Cardiac muscle cell (in vitro differentiated cells and primary cell): Measurements from ENCODE around the gene AEN. TPM values are rescaled to one million over a fixed set of nuclear protein-coding genes. Genes with fewer than 3 reads are reported as not detected.

Experiments used
- DNase-seq, 2 donors: peaks; one replicate each; pipeline versions ENCODE4 v3.0.0 to v3.0.0-alpha.2; 2010 to 2017; ENCODE audit warnings: low read depth in 1 of 2, low spot score in 1 of 2
- H3K27ac ChIP-seq: fragments of 200-600 bp; sonication (generic); 2 replicates; pipeline ENCODE4 v1.5.1; 2016
- H3K27me3 ChIP-seq: fragments of 200-600 bp; sonication (generic); 2 replicates; pipeline ENCODE4 v1.6.0; 2016; ENCODE audit warnings: control low read depth
- H3K36me3 ChIP-seq: fragments of 200-600 bp; sonication (generic); 2 replicates; pipeline ENCODE4 v1.5.1; 2016; ENCODE audit warnings: control low read depth
- H3K4me1 ChIP-seq: fragments of 200-600 bp; sonication (generic); 2 replicates; pipeline ENCODE4 v1.8.1; 2017; ENCODE audit warnings: low read depth, mild to moderate bottlenecking, mixed run types
- H3K4me3 ChIP-seq: fragments of 200-600 bp; sonication (generic); 2 replicates; pipeline ENCODE4 v1.5.1; 2016; ENCODE audit warnings: mild to moderate bottlenecking
- H3K9me3 ChIP-seq: fragments of 200-600 bp; sonication (generic); 2 replicates; pipeline ENCODE4 v1.5.1; 2017; ENCODE audit warnings: low read depth, mild to moderate bottlenecking, control low read depth
- polyA plus RNA-seq: library from polyadenylated mRNA; unstranded; fragments of >200 nt; fragmentation: Nextera tagmentation; extraction: Ambion mirVana; gene quantifications from 2 replicates; pipeline ENCODE4 v1.2.1, GENCODE V29; 2016
- total RNA-seq: library from RNA; depleted of rRNA; stranded (reverse); fragments of >200 nt; gene quantifications from 2 replicates; pipeline ENCODE4 v1.2.3, GENCODE V29; 2016
- TF ChIP-seq, protein P1 (sequence below): IDR thresholded peaks from 2 replicates; pipeline ENCODE4 v1.5.1; 2012; ENCODE audit warnings: low read depth, mild to moderate bottlenecking, low read length

The AEN gene
- total and polyA plus RNA-seq, 2 experiments from 2014 or later, result 20.9 to 53.6 TPM

DNA sequence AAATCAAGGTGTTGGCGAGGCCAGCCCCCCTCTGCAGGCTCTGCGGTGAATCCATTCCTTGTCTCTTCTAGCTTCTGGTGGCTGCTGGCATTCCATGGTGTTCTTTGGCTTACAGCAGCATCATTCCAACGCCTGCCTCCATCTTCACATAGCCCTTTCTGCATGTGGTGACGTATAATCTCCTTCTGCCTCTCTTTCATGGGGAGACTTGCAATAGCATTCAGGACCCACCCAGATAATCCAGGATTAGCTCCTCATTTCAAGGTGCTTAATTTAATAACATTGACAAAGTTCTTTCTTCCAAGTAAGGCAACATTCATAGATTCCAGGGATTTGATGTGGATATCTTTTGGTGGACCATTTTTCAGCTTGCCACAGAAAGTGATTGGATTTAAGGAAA is 53.5 kb downstream of the AEN start:
- no peak for DNase-seq
- peaks cover 10% of the 10 kb centered on the region for H3K27me3 ChIP-seq
- H3K9me3 ChIP-seq, result no peaks in the 10 kb centered on the region
- H3K27ac ChIP-seq, result no peak overlapping the region
- H3K4me1 ChIP-seq, result no peaks in the 10 kb centered on the region
- TF ChIP-seq, protein P1, sequence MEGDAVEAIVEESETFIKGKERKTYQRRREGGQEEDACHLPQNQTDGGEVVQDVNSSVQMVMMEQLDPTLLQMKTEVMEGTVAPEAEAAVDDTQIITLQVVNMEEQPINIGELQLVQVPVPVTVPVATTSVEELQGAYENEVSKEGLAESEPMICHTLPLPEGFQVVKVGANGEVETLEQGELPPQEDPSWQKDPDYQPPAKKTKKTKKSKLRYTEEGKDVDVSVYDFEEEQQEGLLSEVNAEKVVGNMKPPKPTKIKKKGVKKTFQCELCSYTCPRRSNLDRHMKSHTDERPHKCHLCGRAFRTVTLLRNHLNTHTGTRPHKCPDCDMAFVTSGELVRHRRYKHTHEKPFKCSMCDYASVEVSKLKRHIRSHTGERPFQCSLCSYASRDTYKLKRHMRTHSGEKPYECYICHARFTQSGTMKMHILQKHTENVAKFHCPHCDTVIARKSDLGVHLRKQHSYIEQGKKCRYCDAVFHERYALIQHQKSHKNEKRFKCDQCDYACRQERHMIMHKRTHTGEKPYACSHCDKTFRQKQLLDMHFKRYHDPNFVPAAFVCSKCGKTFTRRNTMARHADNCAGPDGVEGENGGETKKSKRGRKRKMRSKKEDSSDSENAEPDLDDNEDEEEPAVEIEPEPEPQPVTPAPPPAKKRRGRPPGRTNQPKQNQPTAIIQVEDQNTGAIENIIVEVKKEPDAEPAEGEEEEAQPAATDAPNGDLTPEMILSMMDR, result no peak
- H3K36me3 ChIP-seq, result no peaks in the 10 kb centered on the region
- H3K4me3 ChIP-seq, result no peak overlapping the region

DNA sequence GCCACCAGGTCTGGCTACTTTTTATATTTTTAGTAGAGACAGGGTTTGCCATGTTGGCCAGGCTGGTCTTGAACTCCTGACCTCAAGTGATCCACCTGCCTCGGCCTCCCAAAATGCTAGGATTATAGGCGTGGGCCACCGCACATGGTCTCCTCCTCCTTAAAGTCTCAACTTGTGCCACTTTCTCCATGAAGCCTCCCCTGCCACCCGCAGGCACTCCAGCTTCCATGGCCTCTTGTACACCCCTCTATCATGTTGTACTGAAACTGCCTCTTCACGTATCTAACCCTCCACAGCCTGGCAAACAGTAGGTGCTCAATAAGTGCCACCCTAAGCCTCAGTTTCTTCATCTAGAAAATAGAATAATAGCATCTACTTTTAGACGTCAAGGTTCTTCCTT is 57.6 kb downstream of the AEN start:
- DNase-seq, result no peak
- Histone ChIP-seq H3K27ac (no peak overlapping the region), H3K27me3 (peaks cover 10% of the 10 kb centered on the region), H3K9me3 (no peaks in the 10 kb centered on the region), H3K4me1 (no peaks in the 10 kb centered on the region), H3K36me3 (no peaks in the 10 kb centered on the region), H3K4me3 (no peak overlapping the region)
- TF ChIP-seq, protein P1, result no peak

DNA sequence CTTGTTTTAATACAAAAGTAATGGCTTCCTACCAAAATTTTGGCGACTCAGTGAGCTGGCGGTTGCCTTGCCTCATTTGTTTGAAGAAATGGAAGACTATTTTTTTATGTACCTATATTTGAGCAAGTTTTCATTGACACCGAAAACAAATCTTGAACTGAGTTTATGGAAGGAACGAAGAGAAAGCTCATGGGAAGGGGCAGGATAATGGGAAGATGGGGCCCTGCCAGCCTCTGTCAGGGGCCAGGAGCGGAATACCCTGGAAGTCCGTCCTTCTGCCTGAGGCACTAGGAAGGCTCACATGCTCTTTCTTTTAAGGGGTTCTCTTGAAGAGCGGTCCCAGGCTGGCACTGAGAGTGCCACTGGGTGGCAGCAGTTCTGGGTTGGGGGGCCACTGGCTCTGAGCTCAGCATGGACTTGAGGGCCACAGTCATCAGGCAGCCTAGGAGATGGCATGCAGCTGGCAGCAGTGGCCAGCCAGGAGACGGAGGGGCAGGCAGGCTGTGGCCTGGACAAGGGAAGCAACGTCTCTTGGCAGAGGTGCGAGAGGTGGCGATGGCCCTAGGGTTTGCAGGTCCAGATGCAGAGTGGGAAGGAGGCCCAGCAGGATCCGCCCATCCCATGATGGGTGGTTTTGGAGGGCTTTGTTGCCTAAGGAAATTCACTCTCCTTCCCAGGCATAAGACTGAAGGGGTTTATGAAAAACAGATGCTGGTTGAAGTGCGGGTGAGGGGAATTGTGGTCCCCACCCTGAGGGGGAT is 59.3 kb downstream of the AEN start:
- Histone ChIP-seq H3K27me3 (peaks cover 7% of the 10 kb centered on the region), H3K36me3 (no peaks in the 10 kb centered on the region), H3K4me3 (no peak overlapping the region), H3K4me1 (no peaks in the 10 kb centered on the region), H3K9me3 (no peaks in the 10 kb centered on the region), H3K27ac (no peak overlapping the region)
- TF ChIP-seq, protein P1, result no peak
- no peak for DNase-seq

DNA sequence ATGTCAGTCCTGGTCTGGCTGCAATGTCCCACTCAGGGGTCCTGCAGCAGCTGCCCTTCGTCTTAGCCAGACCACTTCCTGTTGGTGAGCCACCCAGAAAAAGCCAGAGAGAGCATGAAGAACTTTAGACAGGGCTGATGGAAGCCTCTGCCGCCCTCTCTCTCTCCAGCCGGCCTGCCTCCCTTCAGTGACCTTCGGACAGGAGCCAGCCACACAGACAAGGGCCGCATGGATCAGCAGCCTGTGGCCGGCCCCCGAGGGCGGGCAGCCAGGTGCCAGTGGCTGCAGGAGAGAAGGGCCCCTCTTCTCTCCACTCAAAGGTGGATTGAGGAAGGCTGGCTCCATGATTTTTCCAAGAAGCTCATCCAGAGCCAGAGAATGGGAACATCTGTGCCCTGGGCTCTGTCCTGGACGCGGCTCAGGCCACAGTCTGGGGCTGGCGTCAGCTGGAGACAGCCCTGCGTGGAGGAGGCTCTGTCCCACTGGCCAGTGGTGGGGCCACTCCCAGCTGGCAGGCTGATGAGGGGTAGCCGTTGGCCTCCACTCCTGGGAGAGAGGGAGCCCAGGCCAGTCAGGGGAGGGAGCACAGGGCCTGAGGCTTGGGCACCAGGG is 60.6 kb downstream of the AEN start:
- no peak overlapping the region for H3K27ac ChIP-seq
- no peak overlapping the region for H3K4me3 ChIP-seq
- no peaks in the 10 kb centered on the region for H3K9me3 ChIP-seq
- no peaks in the 10 kb centered on the region for H3K4me1 ChIP-seq
- TF ChIP-seq, protein P1, result no peak
- peaks cover 7% of the 10 kb centered on the region for H3K27me3 ChIP-seq
- DNase-seq, result no peak
- no peaks in the 10 kb centered on the region for H3K36me3 ChIP-seq

Other genes with a start within 250 kb of the AEN start
- 32.9 and 34.5 TPM in 2 replicates for gene MRPL46, start 154.0 kb upstream of the AEN start, total RNA-seq
- 59.4 and 72.1 TPM in 2 replicates for gene MRPL46, start 154.0 kb upstream of the AEN start, polyA plus RNA-seq
- gene MRPS11, start 153.6 kb upstream of the AEN start, total RNA-seq, result 39.3 and 45.0 TPM in 2 replicates
- 78.6 and 95.2 TPM in 2 replicates for gene MRPS11, start 153.6 kb upstream of the AEN start, polyA plus RNA-seq
- 12.7 and 18.0 TPM in 2 replicates for gene DET1, start 74.7 kb upstream of the AEN start, total RNA-seq
- gene DET1, start 74.7 kb upstream of the AEN start, polyA plus RNA-seq, result 10.6 and 13.6 TPM in 2 replicates
- gene ISG20, start 17.7 kb downstream of the AEN start, total RNA-seq, result 0.69 and 1.3 TPM in 2 replicates
- gene ISG20, start 17.7 kb downstream of the AEN start, polyA plus RNA-seq, result not detected in 2 replicates
- gene ACAN, start 182.1 kb downstream of the AEN start, total RNA-seq, result 0.67 and 0.71 TPM in 2 replicates
- 0.51 and 0.91 TPM in 2 replicates for gene ACAN, start 182.1 kb downstream of the AEN start, polyA plus RNA-seq